GM21528 (cell line): ENCODE data around the gene CARD9.

Experiments used
- ATAC-seq: cut with Tn5 transposase; IDR thresholded peaks from one replicate; pipeline ENCODE4 v1.9.1; 2021; ENCODE audit warnings: mild to moderate bottlenecking, moderate library complexity; ENCODE audit not compliant: unreplicated experiment, low FRiP score

Gene CARD9

DNA sequence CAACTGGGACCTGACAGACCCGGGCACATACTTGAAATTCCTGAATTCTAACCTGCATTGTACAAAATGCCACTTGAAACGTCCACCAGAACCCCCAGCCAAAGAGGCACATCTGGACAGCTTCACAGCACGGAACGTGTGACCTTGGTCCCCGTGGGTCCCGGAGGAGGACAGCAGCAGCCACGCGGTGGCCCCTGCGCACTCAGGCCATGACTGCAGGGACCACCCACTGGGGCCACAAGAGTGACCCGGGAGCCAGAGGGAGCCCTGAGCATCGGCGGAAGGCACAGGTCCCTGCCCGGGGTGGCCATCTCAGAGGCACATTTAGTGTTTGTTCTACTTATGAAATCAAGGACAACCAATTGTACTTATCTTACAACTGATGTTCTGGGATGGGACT lies 28.6 kb upstream of the CARD9 start:
- no peak for ATAC-seq

GRCh38 chr9:136401173-136401922 lies 27.9 kb upstream of the CARD9 start:
- no peak for ATAC-seq

DNA sequence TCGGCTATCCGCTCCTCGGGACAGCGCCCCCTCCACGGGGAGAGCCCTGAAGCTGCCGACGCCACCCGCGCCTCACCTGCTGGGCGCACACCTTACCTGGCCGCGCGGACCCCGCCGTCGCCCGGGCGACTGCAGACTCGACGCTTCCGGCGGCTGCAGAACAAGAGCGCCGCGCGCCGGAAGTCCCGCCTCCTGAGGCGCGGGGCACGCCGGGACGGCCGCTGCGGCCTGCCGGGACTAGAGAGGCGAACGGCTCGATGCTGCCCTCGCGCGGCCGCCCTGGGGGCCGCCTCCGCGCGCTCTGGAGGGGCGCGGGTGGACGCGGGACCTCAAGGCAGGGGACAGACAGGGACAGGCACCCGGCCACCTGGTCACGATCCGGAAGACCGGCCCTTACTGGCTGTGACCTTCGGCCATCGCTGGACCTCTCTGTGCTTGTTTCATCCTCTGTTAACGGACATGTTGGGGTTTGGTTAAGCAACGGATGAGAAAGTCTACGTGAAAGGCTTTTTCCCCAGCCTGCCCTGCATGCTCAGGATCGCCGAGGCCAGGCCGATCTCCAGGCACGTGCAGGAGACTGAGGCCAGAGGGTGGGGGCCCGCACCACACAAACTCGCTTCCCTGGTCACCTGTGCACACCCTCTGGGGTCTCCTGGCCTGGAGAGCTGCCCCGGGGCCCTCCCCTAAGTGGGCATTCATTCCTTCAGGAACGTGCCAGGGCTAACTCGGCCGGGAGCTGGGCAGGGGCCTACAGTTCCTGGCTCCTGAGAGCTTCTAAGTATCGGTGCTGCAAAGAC lies 26.8 kb upstream of the CARD9 start, which contains the start of gene SNAPC4:
SNAPC4 (minus strand) TSS at position 133 of the 797 bp plus-strand sequence. CDS start 1,742 bp downstream, outside the sequence.
- ATAC-seq: peak; percentile 58

GRCh38 chr9:136399176-136400037 lies 25.9 kb upstream of the CARD9 start:
- ATAC-seq: peak; percentile 18

GRCh38 chr9:136398286-136398685 lies 24.8 kb upstream of the CARD9 start:
- ATAC-seq: no peak

DNA sequence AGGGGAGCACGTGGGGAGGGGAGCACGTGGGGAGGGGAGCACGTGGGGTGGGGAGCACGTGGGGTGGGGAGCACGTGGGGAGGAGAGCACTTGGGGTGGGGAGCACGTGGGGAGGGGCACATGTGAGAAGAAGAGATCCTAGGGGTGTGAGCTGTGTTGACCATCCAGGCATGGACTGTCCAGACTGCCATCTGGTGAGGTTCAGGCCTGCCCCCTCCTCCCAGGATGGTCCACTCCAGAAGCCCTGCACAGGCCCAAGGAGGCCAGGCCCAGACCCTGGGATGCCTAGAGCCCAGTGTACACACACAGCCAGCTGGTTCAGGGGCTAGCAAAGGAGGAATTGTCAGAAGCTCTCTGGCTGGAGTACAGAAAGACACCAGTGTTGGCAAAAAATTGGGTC lies 24.2 kb upstream of the CARD9 start:
- no peak for ATAC-seq

DNA sequence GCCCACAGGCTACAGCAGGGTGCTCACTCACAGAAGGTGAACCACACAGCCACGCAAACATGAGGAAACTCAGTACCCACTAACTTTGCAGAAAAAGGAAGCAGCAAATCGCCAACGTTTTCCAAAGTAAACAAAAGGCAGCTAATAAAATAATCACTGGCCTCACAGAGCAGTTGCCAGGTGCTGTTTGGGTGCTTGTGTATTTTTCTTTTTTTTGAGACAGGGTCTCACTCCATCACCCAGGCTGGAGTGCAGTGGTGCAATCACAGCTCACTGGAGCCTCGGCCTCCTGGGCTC lies 22.7 kb upstream of the CARD9 start:
- ATAC-seq: no peak

DNA sequence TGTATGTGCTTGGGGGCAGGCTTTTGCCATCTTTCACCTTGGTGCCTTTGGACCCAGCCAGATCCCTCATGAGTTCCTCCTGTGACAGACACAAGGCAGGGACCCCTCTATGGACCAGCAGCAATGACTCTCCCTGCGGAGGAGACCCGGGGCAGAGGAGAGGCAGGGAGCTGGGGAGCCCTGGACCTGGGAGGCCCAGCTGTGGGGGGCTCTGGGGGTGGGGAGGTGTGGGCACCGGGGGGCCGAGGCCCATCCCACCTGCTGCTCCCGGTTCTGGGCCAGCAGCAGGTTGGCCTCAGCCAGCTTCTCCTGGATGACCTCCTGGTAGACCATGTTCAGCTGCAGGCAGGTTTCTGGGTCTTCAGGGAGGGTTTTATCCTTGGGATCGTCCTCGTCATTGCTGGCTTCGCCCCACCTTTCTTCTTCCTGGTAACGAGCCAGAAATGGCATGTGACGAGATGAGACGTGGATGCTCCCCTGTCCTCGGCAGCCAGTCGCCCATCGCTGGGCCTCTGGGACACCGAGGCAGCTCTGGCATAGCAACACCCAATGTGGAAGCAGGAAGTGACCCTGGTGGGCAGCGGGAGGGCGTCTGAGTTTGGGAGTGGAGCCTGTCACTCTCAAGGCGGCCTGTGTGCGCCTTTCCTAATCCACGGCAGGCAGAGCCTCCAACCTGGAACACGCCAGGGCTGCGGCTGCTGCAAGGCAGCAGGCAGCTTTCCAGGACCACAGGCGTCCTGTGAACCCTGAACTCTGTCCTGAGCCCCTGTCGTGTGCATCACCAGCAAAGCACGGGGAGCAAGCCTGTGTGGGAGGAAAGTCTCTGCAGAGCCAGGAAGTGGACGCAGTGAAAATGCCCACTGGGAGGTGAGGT lies 22.1 kb upstream of the CARD9 start:
- ATAC-seq: no peak

- ATAC-seq: no peak
These were observed 21.5 kb upstream of the CARD9 start for GRCh38 chr9:136395020-136395340.

- no peak for ATAC-seq
These were observed 21.0 kb upstream of the CARD9 start for GRCh38 chr9:136394312-136395019.

- ATAC-seq: no peak
These were observed 20.1 kb upstream of the CARD9 start for GRCh38 chr9:136393531-136393930.

- ATAC-seq: no peak
These were observed 19.3 kb upstream of the CARD9 start for GRCh38 chr9:136392538-136393449.

DNA sequence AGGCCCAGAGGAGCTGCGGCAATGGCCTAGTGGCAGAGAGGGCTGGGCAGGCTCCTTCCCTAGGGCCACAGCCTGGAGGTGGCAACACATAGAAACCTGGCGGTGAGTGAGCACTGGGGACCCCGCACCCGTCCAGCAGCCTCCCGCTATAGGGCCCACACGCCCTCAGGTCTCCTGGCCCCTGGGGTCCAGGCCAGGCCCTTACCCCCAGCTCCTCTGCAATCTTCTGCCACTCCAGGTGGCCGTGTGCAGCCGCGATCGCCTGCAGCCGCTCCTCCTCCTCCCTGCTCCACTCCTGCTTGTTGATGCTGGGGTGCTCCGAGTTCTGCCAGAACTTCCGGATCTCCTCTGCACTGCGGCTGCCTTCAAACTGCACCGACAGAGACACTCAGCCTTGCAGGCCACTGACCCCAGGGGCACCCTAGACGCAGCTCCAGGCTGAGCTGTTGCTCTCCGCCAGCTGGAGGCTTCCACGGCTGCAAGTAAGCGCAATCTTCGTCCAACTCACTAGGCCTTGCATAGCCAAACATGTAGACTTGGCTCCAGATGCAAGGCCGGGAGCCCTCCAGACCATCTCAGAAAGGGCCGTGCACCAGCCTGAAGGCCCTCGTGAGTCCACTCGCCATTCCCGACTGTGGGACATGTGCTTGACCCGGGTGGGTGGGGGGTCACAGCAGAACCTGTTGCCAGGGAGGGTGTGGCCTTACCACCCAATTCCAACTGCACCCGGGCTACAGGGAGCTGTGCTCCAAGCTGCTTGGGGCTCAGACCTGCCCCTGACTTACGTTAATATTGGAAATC lies 18.5 kb upstream of the CARD9 start:
- no peak for ATAC-seq

- ATAC-seq: no peak
These were observed 15.9 kb upstream of the CARD9 start for GRCh38 chr9:136389396-136389795.

- ATAC-seq: no peak
These were observed 13.7 kb upstream of the CARD9 start for GRCh38 chr9:136387217-136387616.

GRCh38 chr9:136386018-136386417 lies 12.5 kb upstream of the CARD9 start:
- ATAC-seq: no peak

GRCh38 chr9:136385015-136385414 lies 11.5 kb upstream of the CARD9 start:
- no peak for ATAC-seq

- no peak for ATAC-seq
These were observed 10.0 kb upstream of the CARD9 start for GRCh38 chr9:136383436-136383835.
